Vagina (tissue), 2 donors: Measurements from ENCODE around the gene METTL21C. TPM values are rescaled to one million over a fixed set of nuclear protein-coding genes. Genes with fewer than 3 reads are reported as not detected.

Experiments used
- DNase-seq, 2 donors: peaks; one replicate each; pipeline ENCODE4 v3.0.0-alpha.2; 2017; ENCODE audit errors: extremely low spot score in 2 of 2
- H3K27ac ChIP-seq: fragments of 200-600 bp; sonication (generic); one replicate; pipeline ENCODE4 v1.5.1; 2019
- H3K27me3 ChIP-seq: fragments of 200-600 bp; sonication (generic); one replicate; pipeline ENCODE4 v1.5.1; 2019
- H3K36me3 ChIP-seq, 2 donors: fragments of 200-600 bp; sonication (generic); one replicate each; pipeline ENCODE4 v1.5.1; 2017 to 2019
- H3K4me1 ChIP-seq: fragments of 200-600 bp; sonication (generic); one replicate; pipeline ENCODE4 v1.5.1; 2019
- H3K4me3 ChIP-seq, 2 donors: fragments of 200-600 bp; sonication (generic); 1 replicate in 1 of 2; 2 replicates in 1 of 2; pipeline ENCODE4 v1.5.1; 2016 to 2019
- H3K9me3 ChIP-seq: fragments of 200-600 bp; sonication (generic); one replicate; pipeline ENCODE4 v1.5.1; 2019
- CTCF ChIP-seq, 3 experiments: fragments of 450-650 bp in 2 of 3; fragments of 200-600 bp in 1 of 3; sonication (generic) in 1 of 3; IDR thresholded peaks; one replicate each; pipeline ENCODE4 v1.5.1; 2017 to 2019; ENCODE audit warnings: antibody characterized with exemption in 3 of 3, mild to moderate bottlenecking in 2 of 3, moderate library complexity in 2 of 3
- POLR2A ChIP-seq, 2 donors: fragments of 450-650 bp; IDR thresholded peaks; one replicate each; pipeline ENCODE4 v1.6.1; 2017; ENCODE audit warnings: antibody characterized with exemption in 2 of 2, mild to moderate bottlenecking in 2 of 2, moderate library complexity in 2 of 2
- POLR2AphosphoS5 ChIP-seq, 2 donors: sonication (generic); formaldehyde crosslinking; IDR thresholded peaks; one replicate each; pipeline ENCODE4 v1.9.0; 2017; ENCODE audit warnings: antibody characterized with exemption in 2 of 2, mild to moderate bottlenecking in 2 of 2, low read depth in 1 of 2; ENCODE audit not compliant: insufficient read depth in 1 of 2
- intact Hi-C: fragments of 100-400 bp; cut with DNase I; formaldehyde crosslinking; loops from one replicate; pipeline ENCODE4 v1.15.1; 2023
- total RNA-seq: library from RNA; depleted of rRNA; stranded (reverse); fragments of >200 nt; gene quantifications from one replicate; pipeline ENCODE4 v1.2.3, GENCODE V29; 2016

Gene METTL21C
- total RNA-seq, 1 donor from 2014 or later = not detected

GRCh38 chr13:102702965-102703725 lies 8.3 kb upstream of the METTL21C start:
- Histone ChIP-seq H3K4me1 (peaks cover 25% of the 10 kb centered on the region), H3K36me3 (no peaks in the 10 kb centered on the region), H3K27ac (peak overlapping the region; percentile 68), H3K9me3 (no peaks in the 10 kb centered on the region), H3K4me3 (no peak overlapping the region), H3K27me3 (no peaks in the 10 kb centered on the region)
- no peak for DNase-seq
- TF ChIP-seq POLR2AphosphoS5 (IDR thresholded peaks at IDR 0.05; ENCODE audit: insufficient read depth in 1 of 2, low read depth in 1 of 2) (no peak), CTCF (IDR thresholded peaks at IDR 0.05) (no peak), POLR2A (IDR thresholded peaks at IDR 0.05) (no peak)
- intact Hi-C loops = no loop called here

- Histone ChIP-seq H3K36me3 (no peaks in the 10 kb centered on the region), H3K9me3 (no peaks in the 10 kb centered on the region), H3K27ac (peak overlapping the region; percentile 59), H3K4me1 (peaks cover 11% of the 10 kb centered on the region), H3K4me3 (no peak overlapping the region), H3K27me3 (no peaks in the 10 kb centered on the region)
- TF ChIP-seq CTCF (IDR thresholded peaks at IDR 0.05) (no peak), POLR2A (IDR thresholded peaks at IDR 0.05) (no peak), POLR2AphosphoS5 (IDR thresholded peaks at IDR 0.05; ENCODE audit: insufficient read depth in 1 of 2, low read depth in 1 of 2) (no peak)
- DNase-seq = no peak
- intact Hi-C loops = no loop called here
Measured at GRCh38 chr13:102701331-102701730, 6.5 kb upstream of the METTL21C start.

- Histone ChIP-seq H3K9me3 (no peaks in the 10 kb centered on the region), H3K36me3 (no peaks in the 10 kb centered on the region), H3K4me1 (peaks cover 11% of the 10 kb centered on the region), H3K27ac (peak overlapping the region; percentile 59), H3K4me3 (no peak overlapping the region), H3K27me3 (no peaks in the 10 kb centered on the region)
- TF ChIP-seq POLR2AphosphoS5 (IDR thresholded peaks at IDR 0.05; ENCODE audit: insufficient read depth in 1 of 2, low read depth in 1 of 2) = peak in 1 of 2 donors; percentile 41
- TF ChIP-seq CTCF (IDR thresholded peaks at IDR 0.05) = no peak
- no peak for TF ChIP-seq POLR2A (IDR thresholded peaks at IDR 0.05)
- intact Hi-C loops = no loop called here
- DNase-seq = no peak
Measured at GRCh38 chr13:102700088-102701031, 5.5 kb upstream of the METTL21C start.

- TF ChIP-seq POLR2AphosphoS5 (IDR thresholded peaks at IDR 0.05; ENCODE audit: insufficient read depth in 1 of 2, low read depth in 1 of 2) (no peak), CTCF (IDR thresholded peaks at IDR 0.05) (no peak), POLR2A (IDR thresholded peaks at IDR 0.05) (no peak)
- peaks cover 11% of the 10 kb centered on the region for H3K4me1 ChIP-seq
- intact Hi-C loops = no loop called here
- no peaks in the 10 kb centered on the region for H3K27me3 ChIP-seq
- no peak overlapping the region for H3K4me3 ChIP-seq
- DNase-seq = no peak
- no peaks in the 10 kb centered on the region for H3K36me3 ChIP-seq
- peak overlapping the region; percentile 59 for H3K27ac ChIP-seq
- H3K9me3 ChIP-seq = no peaks in the 10 kb centered on the region
Measured at GRCh38 chr13:102699504-102699903, 4.7 kb upstream of the METTL21C start.
